ENCODE results near the gene PNMA8B. TPM values are rescaled to one million over a fixed set of nuclear protein-coding genes. Genes with fewer than 3 reads are reported as not detected.

The PNMA8B gene
- total RNA-seq, 2 donors from 2014 or later = 3.1 to 5.9 TPM

DNA sequence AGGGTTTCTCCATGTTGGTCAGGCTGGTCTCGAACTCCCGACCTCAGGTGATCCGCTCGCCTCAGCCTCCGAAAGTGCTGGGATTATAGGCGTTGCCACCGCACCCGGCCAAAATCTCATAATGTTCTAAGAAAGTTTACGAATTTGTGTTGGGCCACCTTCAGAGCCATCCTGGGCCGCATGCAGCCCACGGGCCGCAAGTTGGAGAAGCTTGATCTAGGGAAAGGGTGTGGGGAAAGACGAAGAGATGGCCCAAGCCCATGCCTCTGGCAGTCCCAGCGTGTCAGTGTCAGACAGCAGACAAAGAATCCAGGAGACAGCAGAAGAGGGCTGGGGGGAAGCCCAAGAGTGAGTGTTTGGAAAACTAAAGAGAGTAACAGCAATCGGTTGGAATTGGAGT, 49.6 kb downstream of the PNMA8B start:
- no peaks in the 10 kb centered on the region for H3K36me3 ChIP-seq (ENCODE audit: control insufficient read depth, insufficient read depth, low read length)
- no peak overlapping the region for H3K9ac ChIP-seq (ENCODE audit: extremely low read depth, low read length, poor library complexity, severe bottlenecking)
- no peaks in the 10 kb centered on the region for H3K4me1 ChIP-seq (ENCODE audit: control insufficient read depth, insufficient read depth, low read length)
- H3K27ac Mint-ChIP-seq = no peak overlapping the region
- peaks cover 4% of the 10 kb centered on the region for H3K36me3 Mint-ChIP-seq (ENCODE audit: low read depth)
- TF ChIP-seq, protein P1, sequence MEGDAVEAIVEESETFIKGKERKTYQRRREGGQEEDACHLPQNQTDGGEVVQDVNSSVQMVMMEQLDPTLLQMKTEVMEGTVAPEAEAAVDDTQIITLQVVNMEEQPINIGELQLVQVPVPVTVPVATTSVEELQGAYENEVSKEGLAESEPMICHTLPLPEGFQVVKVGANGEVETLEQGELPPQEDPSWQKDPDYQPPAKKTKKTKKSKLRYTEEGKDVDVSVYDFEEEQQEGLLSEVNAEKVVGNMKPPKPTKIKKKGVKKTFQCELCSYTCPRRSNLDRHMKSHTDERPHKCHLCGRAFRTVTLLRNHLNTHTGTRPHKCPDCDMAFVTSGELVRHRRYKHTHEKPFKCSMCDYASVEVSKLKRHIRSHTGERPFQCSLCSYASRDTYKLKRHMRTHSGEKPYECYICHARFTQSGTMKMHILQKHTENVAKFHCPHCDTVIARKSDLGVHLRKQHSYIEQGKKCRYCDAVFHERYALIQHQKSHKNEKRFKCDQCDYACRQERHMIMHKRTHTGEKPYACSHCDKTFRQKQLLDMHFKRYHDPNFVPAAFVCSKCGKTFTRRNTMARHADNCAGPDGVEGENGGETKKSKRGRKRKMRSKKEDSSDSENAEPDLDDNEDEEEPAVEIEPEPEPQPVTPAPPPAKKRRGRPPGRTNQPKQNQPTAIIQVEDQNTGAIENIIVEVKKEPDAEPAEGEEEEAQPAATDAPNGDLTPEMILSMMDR (conservative IDR thresholded peaks at IDR 0.05) = no peak
- no peak overlapping the region for H3K4me3 Mint-ChIP-seq
- no peak overlapping the region for H3K4me3 ChIP-seq (ENCODE audit: low read length)
- peaks cover 9% of the 10 kb centered on the region for H3K9me3 ChIP-seq (ENCODE audit: control insufficient read depth, low read length)
- H3K27ac ChIP-seq (ENCODE audit: low read depth, low read length) = no peak overlapping the region
- H3K27me3 ChIP-seq (ENCODE audit: control insufficient read depth, insufficient read depth, low read length, poor library complexity, severe bottlenecking) = no peaks in the 10 kb centered on the region
- H3K27me3 Mint-ChIP-seq (ENCODE audit: insufficient read depth) = no peaks in the 10 kb centered on the region
- 83 to 90% methylated on average over 13 to 15 of the region's 15 CpGs for WGBS, 2 experiments (ENCODE audit: insufficient coverage in 1 of 2, insufficient read length in 1 of 2)
- H3K9me3 Mint-ChIP-seq = peaks cover 9% of the 10 kb centered on the region
- no peaks in the 10 kb centered on the region for H3K4me1 Mint-ChIP-seq
- no peak for DNase-seq

DNA sequence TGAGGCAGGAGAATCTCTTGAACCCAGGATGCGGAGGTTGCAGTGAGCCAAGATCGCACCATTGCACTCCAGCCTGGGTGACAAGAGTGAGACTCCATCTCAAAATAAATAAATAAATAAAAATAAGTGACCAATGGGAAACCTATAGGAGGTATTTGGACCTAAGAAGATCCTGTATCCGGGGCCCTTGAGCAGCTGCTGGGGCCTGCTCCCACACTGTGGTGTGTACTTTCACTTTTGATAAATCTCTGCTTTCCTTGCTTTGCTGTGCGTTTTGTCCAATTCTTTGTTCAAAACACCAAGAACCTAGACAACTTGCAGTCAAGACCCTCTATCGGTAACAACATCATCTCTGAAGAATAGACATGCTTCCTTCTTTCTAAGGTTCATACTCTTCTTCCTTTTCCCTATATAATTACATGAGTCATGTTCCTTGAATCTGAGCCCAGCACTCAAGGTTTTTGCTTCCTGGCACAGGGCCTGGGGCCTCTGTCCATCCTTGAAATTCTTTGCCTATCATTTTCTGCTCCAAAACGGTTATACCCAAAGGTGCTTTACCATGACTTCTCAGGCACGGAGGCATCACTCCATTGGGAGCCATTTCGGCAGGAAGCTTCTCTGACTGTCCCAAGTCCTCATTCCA, 52.7 kb downstream of the PNMA8B start:
- 93 to 95% methylated on average over 5 to 8 of the region's 8 CpGs for WGBS, 2 experiments (ENCODE audit: insufficient coverage in 1 of 2, insufficient read length in 1 of 2)
- H3K4me1 ChIP-seq (ENCODE audit: control insufficient read depth, insufficient read depth, low read length) = no peaks in the 10 kb centered on the region
- H3K27ac Mint-ChIP-seq = no peak overlapping the region

DNA sequence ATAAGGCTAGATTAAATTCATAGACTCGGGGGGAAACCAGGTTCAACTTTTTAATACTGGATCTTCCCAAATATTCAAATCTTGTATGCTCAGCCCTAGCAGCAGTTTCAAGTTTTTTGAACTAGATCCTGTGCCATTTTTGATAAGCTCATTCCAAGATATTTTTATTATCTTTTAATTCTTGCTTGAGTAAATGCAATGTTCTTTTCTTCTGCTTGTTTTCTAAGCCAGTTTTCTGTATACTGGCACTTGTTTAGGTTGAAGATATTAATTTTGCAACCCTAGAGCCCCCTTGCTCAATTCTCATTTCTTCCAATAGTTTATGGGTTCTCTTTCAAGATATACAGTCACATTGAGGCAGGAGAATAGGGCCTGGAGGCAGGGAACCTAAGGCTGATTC, 53.8 kb downstream of the PNMA8B start:
- Histone ChIP-seq H3K9me3 (ENCODE audit: control insufficient read depth, low read length) (no peaks in the 10 kb centered on the region), H3K4me3 (ENCODE audit: low read length) (no peak overlapping the region), H3K9ac (ENCODE audit: extremely low read depth, low read length, poor library complexity, severe bottlenecking) (no peak overlapping the region), H3K36me3 (ENCODE audit: control insufficient read depth, insufficient read depth, low read length) (no peaks in the 10 kb centered on the region), H3K27me3 (ENCODE audit: control insufficient read depth, insufficient read depth, low read length, poor library complexity, severe bottlenecking) (no peaks in the 10 kb centered on the region), H3K4me1 (ENCODE audit: control insufficient read depth, insufficient read depth, low read length) (no peaks in the 10 kb centered on the region), H3K27ac (ENCODE audit: low read depth, low read length) (no peak overlapping the region)
- WGBS, 2 experiments (ENCODE audit: insufficient coverage in 1 of 2, insufficient read length in 1 of 2) = 55 to 71% methylated on average over 1 of the region's 1 CpG
- TF ChIP-seq, protein P1 (conservative IDR thresholded peaks at IDR 0.05) = no peak
- peaks cover 2% of the 10 kb centered on the region for H3K27me3 Mint-ChIP-seq (ENCODE audit: insufficient read depth)
- no peak overlapping the region for H3K27ac Mint-ChIP-seq
- no peak overlapping the region for H3K4me3 Mint-ChIP-seq
- no peak for DNase-seq
- H3K9me3 Mint-ChIP-seq = no peaks in the 10 kb centered on the region
- H3K4me1 Mint-ChIP-seq = no peaks in the 10 kb centered on the region
- H3K36me3 Mint-ChIP-seq (ENCODE audit: low read depth) = no peaks in the 10 kb centered on the region

More for the DNA sequence above, 52.7 kb downstream of the PNMA8B start:
- TF ChIP-seq, protein P1 (conservative IDR thresholded peaks at IDR 0.05) = no peak
- no peaks in the 10 kb centered on the region for H3K9me3 ChIP-seq (ENCODE audit: control insufficient read depth, low read length)
- H3K4me3 ChIP-seq (ENCODE audit: low read length) = no peak overlapping the region
- H3K27me3 ChIP-seq (ENCODE audit: control insufficient read depth, insufficient read depth, low read length, poor library complexity, severe bottlenecking) = no peaks in the 10 kb centered on the region
- H3K4me3 Mint-ChIP-seq = no peak overlapping the region
- H3K9ac ChIP-seq (ENCODE audit: extremely low read depth, low read length, poor library complexity, severe bottlenecking) = no peak overlapping the region
- DNase-seq = no peak
- no peaks in the 10 kb centered on the region for H3K36me3 Mint-ChIP-seq (ENCODE audit: low read depth)
- no peaks in the 10 kb centered on the region for H3K9me3 Mint-ChIP-seq
- no peaks in the 10 kb centered on the region for H3K4me1 Mint-ChIP-seq
- no peaks in the 10 kb centered on the region for H3K36me3 ChIP-seq (ENCODE audit: control insufficient read depth, insufficient read depth, low read length)
- no peak overlapping the region for H3K27ac ChIP-seq (ENCODE audit: low read depth, low read length)
- H3K27me3 Mint-ChIP-seq (ENCODE audit: insufficient read depth) = peaks cover 2% of the 10 kb centered on the region

Other genes starting within 250 kb of the PNMA8B start
- gene HIF3A, start 198.8 kb downstream of the PNMA8B start, total RNA-seq = 10 to 100 TPM; 41.6 to 71.9 TPM
- gene PPP5C, start 148.8 kb downstream of the PNMA8B start, total RNA-seq = 100 to 1,000 TPM; 101 to 112 TPM
- 10 to 100 TPM; 27.5 to 30.5 TPM for gene CCDC8, start 82.3 kb downstream of the PNMA8B start, total RNA-seq
- under 1 TPM; 0.20 to 0.33 TPM for gene PNMA8C, start 66.9 kb downstream of the PNMA8B start, total RNA-seq
- 10 to 100 TPM; 17.3 to 32.5 TPM for gene PNMA8A, start 24.3 kb downstream of the PNMA8B start, total RNA-seq
- 100 to 1,000 TPM; 564 to 573 TPM for gene CALM3, start 105.5 kb upstream of the PNMA8B start, total RNA-seq
- not detected for gene PTGIR, start 129.2 kb upstream of the PNMA8B start, total RNA-seq
- not detected for gene GNG8, start 140.3 kb upstream of the PNMA8B start, total RNA-seq
- under 1 TPM; 0.15 to 0.70 TPM for gene DACT3, start 165.3 kb upstream of the PNMA8B start, total RNA-seq
- gene PRKD2, start 221.2 kb upstream of the PNMA8B start, total RNA-seq = 10 to 100 TPM; 80.5 to 90.8 TPM